GM23338 (cell line): ENCODE data around the gene FXR1. TPM values are rescaled to one million over a fixed set of nuclear protein-coding genes. Genes with fewer than 3 reads are reported as not detected.

Source experiments
- ATAC-seq: fragments of 200-7000 bp; cut with Tn5 transposase; 3 replicates; pipeline ENCODE4 v1.9.1; 2020
- DNase-seq: peaks from one replicate; pipeline ENCODE4 v3.0.0-alpha.2; 2015; ENCODE audit warnings: low spot score
- H2AFZ ChIP-seq: fragments of 200-600 bp; sonication (generic); 2 replicates; pipeline ENCODE4 v1.8.0; 2016; ENCODE audit warnings: antibody characterized with exemption, mild to moderate bottlenecking, moderate library complexity
- H3F3A ChIP-seq: fragments of 200-600 bp; sonication (generic); replicated peaks from 2 replicates; pipeline ENCODE4 v1.8.0; 2017; ENCODE audit warnings: antibody characterized with exemption, mixed run types, low read depth
- H3K27ac ChIP-seq: fragments of 200-600 bp; sonication (generic); 2 replicates; pipeline ENCODE4 v1.6.1; 2016; ENCODE audit warnings: low read depth
- H3K27me3 ChIP-seq: fragments of 200-600 bp; sonication (generic); 2 replicates; pipeline ENCODE4 v1.8.0; 2016; ENCODE audit warnings: mild to moderate bottlenecking, mixed run types, moderate library complexity; ENCODE audit not compliant: insufficient read depth
- H3K36me3 ChIP-seq: fragments of 200-600 bp; sonication (generic); 2 replicates; pipeline ENCODE4 v1.8.0; 2016; ENCODE audit warnings: mild to moderate bottlenecking; ENCODE audit not compliant: insufficient read depth
- H3K4me1 ChIP-seq: fragments of 200-600 bp; sonication (generic); 2 replicates; pipeline ENCODE4 v1.8.0; 2016; ENCODE audit warnings: mild to moderate bottlenecking, moderate library complexity; ENCODE audit not compliant: insufficient read depth
- H3K4me2 ChIP-seq: fragments of 200-600 bp; sonication (generic); 2 replicates; pipeline ENCODE4 v1.7.1; 2017; ENCODE audit warnings: mixed run types
- H3K4me3 ChIP-seq: fragments of 200-600 bp; sonication (generic); 2 replicates; pipeline ENCODE4 v1.6.1; 2016; ENCODE audit warnings: mixed run types
- H3K79me2 ChIP-seq: fragments of 200-600 bp; sonication (generic); replicated peaks from 2 replicates; pipeline ENCODE4 v1.8.0; 2017; ENCODE audit warnings: mild to moderate bottlenecking; ENCODE audit not compliant: insufficient read depth
- H3K9me2 ChIP-seq: fragments of 200-600 bp; sonication (generic); 2 replicates; pipeline ENCODE4 v1.8.0; 2017; ENCODE audit not compliant: insufficient read depth
- H4K20me1 ChIP-seq: fragments of 200-600 bp; sonication (generic); replicated peaks from 2 replicates; pipeline ENCODE4 v1.8.0; 2017; ENCODE audit warnings: mild to moderate bottlenecking; ENCODE audit not compliant: insufficient read depth
- H3K27ac Mint-ChIP-seq: 2 replicates; pipeline ENCODE4 v1.8.0; 2020; ENCODE audit warnings: inconsistent platforms, mild to moderate bottlenecking, moderate library complexity, mixed read lengths
- H3K27me3 Mint-ChIP-seq: 3 replicates; pipeline ENCODE4 v1.8.0; 2022; ENCODE audit warnings: low read depth, mild to moderate bottlenecking, moderate library complexity, mixed read lengths, inconsistent platforms; ENCODE audit not compliant: insufficient read depth, poor library complexity
- H3K36me3 Mint-ChIP-seq: 3 replicates; pipeline ENCODE4 v1.8.0; 2021; ENCODE audit warnings: low read depth, mild to moderate bottlenecking, inconsistent platforms, moderate library complexity, mixed read lengths
- H3K4me1 Mint-ChIP-seq: 3 replicates; pipeline ENCODE4 v1.8.0; 2020; ENCODE audit warnings: mild to moderate bottlenecking, inconsistent platforms, mixed read lengths
- H3K4me3 Mint-ChIP-seq: 3 replicates; pipeline ENCODE4 v1.8.0; 2021; ENCODE audit warnings: moderate library complexity, mild to moderate bottlenecking, inconsistent platforms, mixed read lengths
- H3K9me3 Mint-ChIP-seq: 3 replicates; pipeline ENCODE4 v1.8.0; 2020; ENCODE audit warnings: moderate library complexity, mild to moderate bottlenecking, inconsistent platforms, mixed read lengths
- CREB1 ChIP-seq: fragments of 250-450 bp; sonication (Bioruptor Pico); IDR thresholded peaks from 2 replicates; pipeline ENCODE4 v1.5.0; 2020; ENCODE audit warnings: low read depth, mild to moderate bottlenecking, moderate library complexity
- EZH2 ChIP-seq: fragments of 200-600 bp; sonication (generic); IDR thresholded peaks from one replicate; pipeline ENCODE4 v1.8.0; 2017; ENCODE audit warnings: antibody characterized with exemption, mild to moderate bottlenecking, low read depth; ENCODE audit not compliant: unreplicated experiment
- EZH2phosphoT487 ChIP-seq: fragments of 200-600 bp; sonication (generic); IDR thresholded peaks from one replicate; pipeline ENCODE4 v1.8.1; 2018; ENCODE audit warnings: antibody characterized with exemption; ENCODE audit not compliant: unreplicated experiment
- JUNB ChIP-seq: IDR thresholded peaks from one replicate; pipeline ENCODE4 v1.6.1; 2016; ENCODE audit warnings: antibody characterized with exemption; ENCODE audit not compliant: unreplicated experiment
- NANOG ChIP-seq: IDR thresholded peaks from 2 replicates; pipeline ENCODE4 v1.6.1; 2016; ENCODE audit warnings: antibody characterized with exemption, borderline replicate concordance
- POLR2AphosphoS5 ChIP-seq: IDR thresholded peaks from 2 replicates; pipeline ENCODE4 v1.6.1; 2016; ENCODE audit warnings: antibody characterized with exemption, low read depth
- STAT1 ChIP-seq: IDR thresholded peaks from one replicate; pipeline ENCODE4 v1.6.1; 2016; ENCODE audit warnings: antibody characterized with exemption; ENCODE audit not compliant: unreplicated experiment
- ZNF114 ChIP-seq: fragments of 250-450 bp; sonication (Bioruptor Pico); IDR thresholded peaks from 2 replicates; pipeline ENCODE4 v1.5.0; 2020; ENCODE audit warnings: mild to moderate bottlenecking, moderate library complexity
- ZNF331 ChIP-seq: fragments of 250-450 bp; sonication (Bioruptor Pico); IDR thresholded peaks from 2 replicates; pipeline ENCODE4 v1.5.0; 2020; ENCODE audit warnings: low read depth, mild to moderate bottlenecking, moderate library complexity
- polyA plus RNA-seq: library from polyadenylated mRNA; unstranded; fragments of >200 nt; fragmentation: Nextera tagmentation; extraction: Ambion mirVana; gene quantifications from 2 replicates; pipeline ENCODE4 v1.2.1, GENCODE V29; 2016
- total RNA-seq: library from RNA; depleted of rRNA; stranded (reverse); fragments of >200 nt; shearing (Covaris generic); gene quantifications from 2 replicates; pipeline ENCODE4 v1.2.3, GENCODE V29; 2014
- TF ChIP-seq, protein P1 (sequence below), 2 experiments: fragments of 200-600 bp in 1 of 2; sonication (generic) in 1 of 2; conservative IDR thresholded peaks; 2 replicates each; pipeline versions ENCODE4 v1.5.1 to v1.6.1; 2016 to 2017; ENCODE audit warnings: antibody characterized with exemption in 2 of 2, low read depth in 2 of 2, mild to moderate bottlenecking in 2 of 2, moderate library complexity in 1 of 2
- TF ChIP-seq, protein P2 (sequence below): fragments of 250-450 bp; sonication (Bioruptor Pico); IDR thresholded peaks from 2 replicates; pipeline ENCODE4 v1.5.0; 2020; ENCODE audit warnings: mild to moderate bottlenecking, moderate library complexity
- TF ChIP-seq, protein P3 (sequence below): IDR thresholded peaks from one replicate; pipeline ENCODE4 v1.6.1; 2018; ENCODE audit warnings: antibody characterized with exemption; ENCODE audit not compliant: unreplicated experiment

FXR1 gene
- total and polyA plus RNA-seq, 2 experiments from 2014 or later, result 136 to 228 TPM

DNA sequence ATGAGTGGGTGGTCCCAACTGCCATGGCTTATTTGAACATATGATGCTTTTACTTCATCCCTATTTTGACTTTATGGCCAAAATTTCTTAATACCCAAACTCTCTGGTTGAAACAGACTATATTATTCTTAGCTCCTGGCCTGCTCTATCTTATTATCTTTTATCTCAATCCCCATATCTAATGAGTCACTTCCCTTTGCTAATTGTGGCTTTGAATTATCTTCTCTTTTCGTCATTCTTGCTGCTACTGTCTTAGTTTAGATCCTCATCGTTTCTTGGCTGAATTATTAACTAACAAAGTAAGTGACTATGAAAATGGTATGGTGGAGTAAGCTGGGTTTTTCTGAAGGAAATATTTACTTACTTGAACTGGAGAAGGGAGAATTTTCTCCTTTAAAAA is 105.2 kb downstream of the FXR1 start:
- no peaks in the 10 kb centered on the region for H3K36me3 ChIP-seq
- no peak overlapping the region for H2AFZ ChIP-seq
- TF ChIP-seq JUNB, result no peak

DNA sequence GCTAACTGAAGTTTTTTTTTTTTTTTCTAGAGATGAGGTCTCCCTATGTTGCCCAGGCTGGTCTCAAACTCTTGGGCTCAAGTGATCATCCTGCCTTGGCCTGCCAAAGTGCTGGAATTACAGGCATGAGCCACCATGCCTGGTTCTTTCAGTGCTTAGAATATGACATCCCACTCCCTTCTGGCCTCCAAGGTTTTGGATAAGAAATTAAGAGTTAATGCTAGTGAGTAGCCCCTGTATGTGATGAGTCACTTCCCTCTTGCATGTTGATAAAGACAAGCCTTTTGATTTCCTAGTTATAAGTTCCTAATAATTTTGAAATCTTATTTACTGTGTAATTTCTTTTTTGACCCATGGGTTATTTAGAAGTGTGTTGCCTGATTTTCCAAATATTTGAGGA is 112.7 kb downstream of the FXR1 start:
- Histone ChIP-seq H3K79me2 (no peaks in the 10 kb centered on the region), H4K20me1 (no peaks in the 10 kb centered on the region), H3K9me2 (no peaks in the 10 kb centered on the region), H3K4me1 (no peaks in the 10 kb centered on the region), H3K36me3 (no peaks in the 10 kb centered on the region; the same call in 1 of the 2 replicates), H3K27me3 (no peaks in the 10 kb centered on the region), H3K4me3 (no peak overlapping the region), H3K4me2 (no peak overlapping the region), H3K27ac (no peak overlapping the region), H2AFZ (no peak overlapping the region), H3F3A (no peaks in the 10 kb centered on the region)
- DNase-seq (no peak), ATAC-seq (no peak)
- Mint-ChIP-seq H3K9me3 (peaks cover 15% of the 10 kb centered on the region; the same call in 2 of the 3 replicates), H3K27ac (no peak overlapping the region), H3K27me3 (no peaks in the 10 kb centered on the region), H3K4me1 (no peaks in the 10 kb centered on the region), H3K4me3 (no peak overlapping the region), H3K36me3 (peaks cover 3% of the 10 kb centered on the region; the same call in 1 of the 3 replicates)
- TF ChIP-seq ZNF331 (no peak), STAT1 (no peak), POLR2AphosphoS5 (no peak), ZNF114 (CRISPR knock-in tag) (no peak), EZH2 (no peak), JUNB (no peak), EZH2phosphoT487 (no peak), CREB1 (no peak), NANOG (no peak)
- TF ChIP-seq, protein P1, sequence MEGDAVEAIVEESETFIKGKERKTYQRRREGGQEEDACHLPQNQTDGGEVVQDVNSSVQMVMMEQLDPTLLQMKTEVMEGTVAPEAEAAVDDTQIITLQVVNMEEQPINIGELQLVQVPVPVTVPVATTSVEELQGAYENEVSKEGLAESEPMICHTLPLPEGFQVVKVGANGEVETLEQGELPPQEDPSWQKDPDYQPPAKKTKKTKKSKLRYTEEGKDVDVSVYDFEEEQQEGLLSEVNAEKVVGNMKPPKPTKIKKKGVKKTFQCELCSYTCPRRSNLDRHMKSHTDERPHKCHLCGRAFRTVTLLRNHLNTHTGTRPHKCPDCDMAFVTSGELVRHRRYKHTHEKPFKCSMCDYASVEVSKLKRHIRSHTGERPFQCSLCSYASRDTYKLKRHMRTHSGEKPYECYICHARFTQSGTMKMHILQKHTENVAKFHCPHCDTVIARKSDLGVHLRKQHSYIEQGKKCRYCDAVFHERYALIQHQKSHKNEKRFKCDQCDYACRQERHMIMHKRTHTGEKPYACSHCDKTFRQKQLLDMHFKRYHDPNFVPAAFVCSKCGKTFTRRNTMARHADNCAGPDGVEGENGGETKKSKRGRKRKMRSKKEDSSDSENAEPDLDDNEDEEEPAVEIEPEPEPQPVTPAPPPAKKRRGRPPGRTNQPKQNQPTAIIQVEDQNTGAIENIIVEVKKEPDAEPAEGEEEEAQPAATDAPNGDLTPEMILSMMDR (conservative IDR thresholded peaks at IDR 0.05; ENCODE audit: low read depth in 2 of 2), result no peak
- TF ChIP-seq, protein P2, sequence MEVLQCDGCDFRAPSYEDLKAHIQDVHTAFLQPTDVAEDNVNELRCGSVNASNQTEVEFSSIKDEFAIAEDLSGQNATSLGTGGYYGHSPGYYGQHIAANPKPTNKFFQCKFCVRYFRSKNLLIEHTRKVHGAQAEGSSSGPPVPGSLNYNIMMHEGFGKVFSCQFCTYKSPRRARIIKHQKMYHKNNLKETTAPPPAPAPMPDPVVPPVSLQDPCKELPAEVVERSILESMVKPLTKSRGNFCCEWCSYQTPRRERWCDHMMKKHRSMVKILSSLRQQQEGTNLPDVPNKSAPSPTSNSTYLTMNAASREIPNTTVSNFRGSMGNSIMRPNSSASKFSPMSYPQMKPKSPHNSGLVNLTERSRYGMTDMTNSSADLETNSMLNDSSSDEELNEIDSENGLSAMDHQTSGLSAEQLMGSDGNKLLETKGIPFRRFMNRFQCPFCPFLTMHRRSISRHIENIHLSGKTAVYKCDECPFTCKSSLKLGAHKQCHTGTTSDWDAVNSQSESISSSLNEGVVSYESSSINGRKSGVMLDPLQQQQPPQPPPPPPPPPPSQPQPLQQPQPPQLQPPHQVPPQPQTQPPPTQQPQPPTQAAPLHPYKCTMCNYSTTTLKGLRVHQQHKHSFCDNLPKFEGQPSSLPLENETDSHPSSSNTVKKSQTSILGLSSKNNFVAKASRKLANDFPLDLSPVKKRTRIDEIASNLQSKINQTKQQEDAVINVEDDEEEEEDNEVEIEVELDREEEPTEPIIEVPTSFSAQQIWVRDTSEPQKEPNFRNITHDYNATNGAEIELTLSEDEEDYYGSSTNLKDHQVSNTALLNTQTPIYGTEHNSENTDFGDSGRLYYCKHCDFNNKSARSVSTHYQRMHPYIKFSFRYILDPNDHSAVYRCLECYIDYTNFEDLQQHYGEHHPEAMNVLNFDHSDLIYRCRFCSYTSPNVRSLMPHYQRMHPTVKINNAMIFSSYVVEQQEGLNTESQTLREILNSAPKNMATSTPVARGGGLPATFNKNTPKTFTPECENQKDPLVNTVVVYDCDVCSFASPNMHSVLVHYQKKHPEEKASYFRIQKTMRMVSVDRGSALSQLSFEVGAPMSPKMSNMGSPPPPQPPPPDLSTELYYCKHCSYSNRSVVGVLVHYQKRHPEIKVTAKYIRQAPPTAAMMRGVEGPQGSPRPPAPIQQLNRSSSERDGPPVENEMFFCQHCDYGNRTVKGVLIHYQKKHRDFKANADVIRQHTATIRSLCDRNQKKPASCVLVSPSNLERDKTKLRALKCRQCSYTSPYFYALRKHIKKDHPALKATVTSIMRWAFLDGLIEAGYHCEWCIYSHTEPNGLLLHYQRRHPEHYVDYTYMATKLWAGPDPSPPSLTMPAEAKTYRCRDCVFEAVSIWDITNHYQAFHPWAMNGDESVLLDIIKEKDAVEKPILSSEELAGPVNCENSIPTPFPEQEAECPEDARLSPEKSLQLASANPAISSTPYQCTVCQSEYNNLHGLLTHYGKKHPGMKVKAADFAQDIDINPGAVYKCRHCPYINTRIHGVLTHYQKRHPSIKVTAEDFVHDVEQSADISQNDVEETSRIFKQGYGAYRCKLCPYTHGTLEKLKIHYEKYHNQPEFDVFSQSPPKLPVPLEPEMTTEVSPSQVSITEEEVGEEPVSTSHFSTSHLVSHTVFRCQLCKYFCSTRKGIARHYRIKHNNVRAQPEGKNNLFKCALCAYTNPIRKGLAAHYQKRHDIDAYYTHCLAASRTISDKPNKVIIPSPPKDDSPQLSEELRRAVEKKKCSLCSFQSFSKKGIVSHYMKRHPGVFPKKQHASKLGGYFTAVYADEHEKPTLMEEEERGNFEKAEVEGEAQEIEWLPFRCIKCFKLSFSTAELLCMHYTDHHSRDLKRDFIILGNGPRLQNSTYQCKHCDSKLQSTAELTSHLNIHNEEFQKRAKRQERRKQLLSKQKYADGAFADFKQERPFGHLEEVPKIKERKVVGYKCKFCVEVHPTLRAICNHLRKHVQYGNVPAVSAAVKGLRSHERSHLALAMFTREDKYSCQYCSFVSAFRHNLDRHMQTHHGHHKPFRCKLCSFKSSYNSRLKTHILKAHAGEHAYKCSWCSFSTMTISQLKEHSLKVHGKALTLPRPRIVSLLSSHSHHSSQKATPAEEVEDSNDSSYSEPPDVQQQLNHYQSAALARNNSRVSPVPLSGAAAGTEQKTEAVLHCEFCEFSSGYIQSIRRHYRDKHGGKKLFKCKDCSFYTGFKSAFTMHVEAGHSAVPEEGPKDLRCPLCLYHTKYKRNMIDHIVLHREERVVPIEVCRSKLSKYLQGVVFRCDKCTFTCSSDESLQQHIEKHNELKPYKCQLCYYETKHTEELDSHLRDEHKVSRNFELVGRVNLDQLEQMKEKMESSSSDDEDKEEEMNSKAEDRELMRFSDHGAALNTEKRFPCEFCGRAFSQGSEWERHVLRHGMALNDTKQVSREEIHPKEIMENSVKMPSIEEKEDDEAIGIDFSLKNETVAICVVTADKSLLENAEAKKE (CRISPR knock-in tag), result no peak
- TF ChIP-seq, protein P3, sequence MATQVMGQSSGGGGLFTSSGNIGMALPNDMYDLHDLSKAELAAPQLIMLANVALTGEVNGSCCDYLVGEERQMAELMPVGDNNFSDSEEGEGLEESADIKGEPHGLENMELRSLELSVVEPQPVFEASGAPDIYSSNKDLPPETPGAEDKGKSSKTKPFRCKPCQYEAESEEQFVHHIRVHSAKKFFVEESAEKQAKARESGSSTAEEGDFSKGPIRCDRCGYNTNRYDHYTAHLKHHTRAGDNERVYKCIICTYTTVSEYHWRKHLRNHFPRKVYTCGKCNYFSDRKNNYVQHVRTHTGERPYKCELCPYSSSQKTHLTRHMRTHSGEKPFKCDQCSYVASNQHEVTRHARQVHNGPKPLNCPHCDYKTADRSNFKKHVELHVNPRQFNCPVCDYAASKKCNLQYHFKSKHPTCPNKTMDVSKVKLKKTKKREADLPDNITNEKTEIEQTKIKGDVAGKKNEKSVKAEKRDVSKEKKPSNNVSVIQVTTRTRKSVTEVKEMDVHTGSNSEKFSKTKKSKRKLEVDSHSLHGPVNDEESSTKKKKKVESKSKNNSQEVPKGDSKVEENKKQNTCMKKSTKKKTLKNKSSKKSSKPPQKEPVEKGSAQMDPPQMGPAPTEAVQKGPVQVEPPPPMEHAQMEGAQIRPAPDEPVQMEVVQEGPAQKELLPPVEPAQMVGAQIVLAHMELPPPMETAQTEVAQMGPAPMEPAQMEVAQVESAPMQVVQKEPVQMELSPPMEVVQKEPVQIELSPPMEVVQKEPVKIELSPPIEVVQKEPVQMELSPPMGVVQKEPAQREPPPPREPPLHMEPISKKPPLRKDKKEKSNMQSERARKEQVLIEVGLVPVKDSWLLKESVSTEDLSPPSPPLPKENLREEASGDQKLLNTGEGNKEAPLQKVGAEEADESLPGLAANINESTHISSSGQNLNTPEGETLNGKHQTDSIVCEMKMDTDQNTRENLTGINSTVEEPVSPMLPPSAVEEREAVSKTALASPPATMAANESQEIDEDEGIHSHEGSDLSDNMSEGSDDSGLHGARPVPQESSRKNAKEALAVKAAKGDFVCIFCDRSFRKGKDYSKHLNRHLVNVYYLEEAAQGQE, result no peak

More for the DNA sequence above, 105.2 kb downstream of the FXR1 start:
- H3K27me3 ChIP-seq, result no peaks in the 10 kb centered on the region
- Mint-ChIP-seq H3K4me3 (no peak overlapping the region), H3K9me3 (no peaks in the 10 kb centered on the region), H3K27me3 (no peaks in the 10 kb centered on the region), H3K36me3 (no peaks in the 10 kb centered on the region), H3K27ac (no peak overlapping the region), H3K4me1 (no peaks in the 10 kb centered on the region)
- H4K20me1 ChIP-seq, result no peaks in the 10 kb centered on the region
- H3K79me2 ChIP-seq, result no peaks in the 10 kb centered on the region
- H3K4me1 ChIP-seq, result no peaks in the 10 kb centered on the region
- no peak for DNase-seq
- no peak overlapping the region for H3K27ac ChIP-seq
- no peak overlapping the region for H3K4me2 ChIP-seq
- no peaks in the 10 kb centered on the region for H3F3A ChIP-seq
- H3K9me2 ChIP-seq, result no peaks in the 10 kb centered on the region
- no peak for ATAC-seq
- no peak overlapping the region for H3K4me3 ChIP-seq
